ENCODE results near the gene ESPNL.
"Not testable (repeated sequence)": the region's sequence is repeated elsewhere in the genome, so short reads cannot be mapped to it uniquely, and the experiment has no call there.

Gene ESPNL, protein sequence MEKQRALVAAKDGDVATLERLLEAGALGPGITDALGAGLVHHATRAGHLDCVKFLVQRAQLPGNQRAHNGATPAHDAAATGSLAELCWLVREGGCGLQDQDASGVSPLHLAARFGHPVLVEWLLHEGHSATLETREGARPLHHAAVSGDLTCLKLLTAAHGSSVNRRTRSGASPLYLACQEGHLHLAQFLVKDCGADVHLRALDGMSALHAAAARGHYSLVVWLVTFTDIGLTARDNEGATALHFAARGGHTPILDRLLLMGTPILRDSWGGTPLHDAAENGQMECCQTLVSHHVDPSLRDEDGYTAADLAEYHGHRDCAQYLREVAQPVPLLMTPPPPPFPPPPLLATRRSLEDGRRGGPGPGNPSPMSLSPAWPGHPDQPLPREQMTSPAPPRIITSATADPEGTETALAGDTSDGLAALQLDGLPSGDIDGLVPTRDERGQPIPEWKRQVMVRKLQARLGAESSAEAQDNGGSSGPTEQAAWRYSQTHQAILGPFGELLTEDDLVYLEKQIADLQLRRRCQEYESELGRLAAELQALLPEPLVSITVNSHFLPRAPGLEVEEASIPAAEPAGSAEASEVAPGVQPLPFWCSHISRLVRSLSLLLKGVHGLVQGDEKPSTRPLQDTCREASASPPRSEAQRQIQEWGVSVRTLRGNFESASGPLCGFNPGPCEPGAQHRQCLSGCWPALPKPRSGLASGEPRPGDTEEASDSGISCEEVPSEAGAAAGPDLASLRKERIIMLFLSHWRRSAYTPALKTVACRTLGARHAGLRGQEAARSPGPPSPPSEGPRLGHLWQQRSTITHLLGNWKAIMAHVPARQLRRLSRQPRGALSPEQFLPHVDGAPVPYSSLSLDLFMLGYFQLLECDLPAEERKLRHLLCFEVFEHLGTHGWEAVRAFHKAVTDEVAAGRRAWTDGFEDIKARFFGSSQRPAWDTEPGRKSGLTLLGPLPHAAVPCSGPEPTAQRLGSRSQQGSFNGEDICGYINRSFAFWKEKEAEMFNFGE

GRCh38 chr2:238100049-238100820 is at the start of gene ESPNL:
Gene ESPNL, plus strand, starts transcription at chr2:238100340. Its CDS starts 80 bp downstream, at chr2:238100420.
- in situ Hi-C loops (cut with MboI; ENCODE audit: low sequenced_read_pairs), result loop anchor here (25.0 kb wide), 1 partner anchor 238 kb away; the partner anchor contains the start of gene RAMP1

GRCh38 chr2:238053191-238053776 is 46.9 kb upstream of the ESPNL start:
- in situ Hi-C loops (cut with MboI; ENCODE audit: low sequenced_read_pairs), result no loop called here

- in situ Hi-C loops (cut with MboI; ENCODE audit: low sequenced_read_pairs), result no loop called here
Measured at GRCh38 chr2:238055841-238056240, 44.3 kb upstream of the ESPNL start.

DNA sequence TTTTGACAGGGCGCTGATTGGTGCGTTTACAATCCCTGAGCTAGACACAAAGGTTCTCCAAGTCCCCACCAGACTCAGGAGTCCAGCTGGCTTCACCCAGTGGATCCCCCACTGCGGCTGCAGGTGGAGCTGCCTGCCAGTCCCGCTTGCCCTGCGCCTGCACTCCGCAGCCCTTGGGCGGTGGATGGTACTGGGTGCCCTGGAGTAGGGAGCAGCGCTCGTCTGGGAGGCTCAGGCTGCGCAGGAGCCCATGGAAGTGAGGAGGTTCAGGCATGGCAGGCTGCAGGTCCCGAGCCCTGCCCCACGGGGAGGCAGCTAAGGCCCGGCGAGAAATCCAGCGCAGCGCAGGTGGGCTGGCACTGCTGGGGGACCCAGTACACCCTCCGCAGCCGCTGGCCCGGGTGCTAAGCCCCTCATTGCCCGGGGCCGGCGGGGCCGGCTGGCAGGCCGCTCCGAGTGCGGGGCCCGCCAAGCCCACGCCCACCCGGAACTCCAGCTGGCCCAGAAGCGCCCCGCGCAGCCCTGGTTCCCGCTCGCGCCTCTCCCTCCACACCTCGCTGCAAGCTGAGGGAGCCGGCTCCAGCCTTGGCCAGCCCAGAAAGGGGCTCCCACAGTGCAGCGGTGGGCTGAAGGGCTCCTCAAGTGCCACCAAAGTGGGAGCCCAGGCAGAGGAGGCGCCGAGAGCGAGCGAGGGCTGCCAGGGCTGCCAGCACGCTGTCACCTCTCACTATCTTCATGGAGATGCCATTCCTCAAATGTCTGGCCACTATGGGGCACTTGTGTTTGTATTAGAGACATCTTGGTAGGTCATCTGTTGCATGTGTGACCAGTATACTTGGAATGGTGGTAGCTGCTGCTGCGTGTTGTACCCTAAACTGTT is 42.2 kb upstream of the ESPNL start:
- in situ Hi-C loops (cut with MboI; ENCODE audit: low sequenced_read_pairs), result not testable (repeated sequence)

DNA sequence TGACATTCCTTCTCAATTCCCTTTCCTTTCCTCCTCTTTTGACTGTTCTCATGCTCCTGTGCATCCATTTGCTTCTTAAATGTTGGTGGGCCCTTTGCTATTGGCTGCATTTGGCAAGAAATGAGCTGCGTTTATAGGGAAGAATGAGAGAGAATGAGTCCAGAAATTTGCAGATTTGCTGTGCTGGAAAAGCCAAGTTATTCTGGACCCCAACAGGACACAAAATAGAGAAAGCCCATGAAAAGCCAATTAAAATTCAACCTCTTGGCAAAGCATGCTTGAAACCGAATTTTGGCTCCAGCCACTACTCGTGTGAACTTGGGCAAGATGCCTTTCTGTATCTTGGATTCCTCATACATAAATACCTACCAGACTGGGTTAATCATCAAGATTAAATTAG is 40.6 kb upstream of the ESPNL start:
- in situ Hi-C loops (cut with MboI; ENCODE audit: low sequenced_read_pairs), result no loop called here

GRCh38 chr2:238060096-238060541 is 40.0 kb upstream of the ESPNL start:
- in situ Hi-C loops (cut with MboI; ENCODE audit: low sequenced_read_pairs), result no loop called here

- in situ Hi-C loops (cut with MboI; ENCODE audit: low sequenced_read_pairs), result no loop called here
Measured at GRCh38 chr2:238060542-238061314, 39.4 kb upstream of the ESPNL start, which contains the start of gene SCLY. Gene SCLY, plus strand, starts transcription at chr2:238061001. Its CDS starts 54 bp downstream, at chr2:238061055.

DNA sequence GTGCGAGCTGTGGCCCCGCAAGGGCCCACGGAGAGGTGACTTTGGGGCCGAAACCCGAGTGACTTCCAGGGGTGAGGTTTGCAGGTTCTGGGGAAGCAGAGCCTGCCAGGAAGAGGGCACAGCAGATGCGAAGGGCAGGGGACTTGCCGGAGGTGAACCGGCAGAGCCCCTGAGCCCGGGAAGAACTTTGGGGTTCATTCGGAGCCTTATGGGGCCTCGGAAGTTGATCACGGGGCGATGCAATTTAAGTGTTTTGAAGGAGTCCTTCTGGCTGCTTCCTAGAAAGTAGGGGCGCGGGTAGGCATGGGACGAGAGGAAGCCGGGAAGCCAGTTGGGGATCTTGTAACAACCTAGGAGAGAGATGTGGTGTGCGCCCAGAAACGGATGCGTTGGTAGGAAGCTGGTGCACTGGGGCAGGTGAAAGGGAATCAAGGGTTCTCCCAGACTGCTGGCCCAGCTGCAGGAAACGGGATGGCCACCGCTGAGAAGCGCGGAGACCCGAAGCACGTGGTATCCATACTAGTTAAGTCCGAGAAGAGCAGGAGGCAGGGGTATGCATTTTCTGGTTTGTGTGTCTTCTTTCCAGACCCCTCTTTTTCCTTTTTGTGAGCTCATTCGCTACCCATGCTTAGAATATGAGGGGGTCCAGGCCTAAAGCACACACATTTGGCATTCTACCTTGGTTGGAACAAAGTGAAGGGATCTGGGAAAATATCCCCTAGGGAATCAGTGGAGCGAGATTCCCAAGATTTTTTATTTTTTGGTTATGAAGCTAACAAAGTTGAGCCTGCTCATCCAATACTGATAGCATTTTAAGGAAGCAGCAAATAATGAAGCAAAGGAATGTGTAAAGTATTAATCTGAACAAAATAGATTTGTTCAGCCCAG is 38.6 kb upstream of the ESPNL start:
- in situ Hi-C loops (cut with MboI; ENCODE audit: low sequenced_read_pairs), result no loop called here

DNA sequence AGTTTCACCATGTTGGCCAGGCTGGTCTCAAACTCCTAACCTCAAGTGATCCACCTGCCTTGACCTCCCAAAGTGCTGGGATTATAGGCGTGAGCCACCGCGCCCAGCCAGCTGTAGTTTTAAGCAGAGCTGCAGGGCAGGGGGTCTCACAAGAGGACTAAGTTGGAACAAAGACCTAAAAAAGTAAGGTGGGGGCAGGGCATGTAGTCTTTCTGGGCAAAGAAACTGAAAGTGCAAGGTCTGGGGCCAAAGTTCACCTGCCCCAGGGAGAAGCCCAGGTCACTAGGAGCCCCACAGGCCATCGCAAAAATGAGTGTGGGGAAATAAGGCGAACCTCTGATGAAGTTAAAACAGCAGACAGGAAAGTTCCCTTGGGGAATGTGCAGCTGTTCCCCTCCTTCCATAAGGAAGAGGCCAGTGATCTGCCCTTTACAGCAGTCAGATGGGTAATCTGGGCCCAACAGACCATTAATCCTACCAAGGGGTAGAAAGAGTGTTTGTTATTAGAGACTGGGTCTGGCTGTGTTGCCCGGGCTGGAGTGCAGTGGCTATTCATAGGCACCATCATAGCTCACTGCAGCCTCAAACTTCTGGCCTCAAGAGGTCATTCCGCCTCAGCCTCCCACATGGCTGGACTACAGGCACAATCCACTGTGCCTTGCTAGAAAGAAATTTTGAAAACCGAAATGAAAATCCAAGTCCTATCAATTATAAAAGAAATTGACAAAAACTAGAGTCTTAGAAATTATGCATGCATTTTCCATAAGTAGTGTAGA is 36.5 kb upstream of the ESPNL start:
- in situ Hi-C loops (cut with MboI; ENCODE audit: low sequenced_read_pairs), result no loop called here

DNA sequence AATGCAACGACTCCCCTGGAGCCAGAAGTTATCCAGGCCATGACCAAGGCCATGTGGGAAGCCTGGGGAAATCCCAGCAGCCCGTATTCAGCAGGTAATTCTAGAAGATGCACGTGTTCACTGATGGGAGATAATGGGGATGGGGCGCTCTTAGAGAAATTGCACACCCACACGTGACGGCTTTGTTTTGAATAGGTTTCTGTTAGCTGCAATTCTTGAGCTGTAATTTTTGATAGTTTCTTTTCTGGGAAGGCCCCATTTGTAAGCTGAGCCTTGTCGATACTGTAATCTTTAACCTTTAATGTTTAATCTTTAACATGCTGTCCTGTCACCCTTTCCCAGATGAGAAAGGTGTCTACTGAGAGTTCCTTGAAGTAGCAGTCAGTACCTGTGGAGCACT is 35.8 kb upstream of the ESPNL start:
- in situ Hi-C loops (cut with MboI; ENCODE audit: low sequenced_read_pairs), result no loop called here

DNA sequence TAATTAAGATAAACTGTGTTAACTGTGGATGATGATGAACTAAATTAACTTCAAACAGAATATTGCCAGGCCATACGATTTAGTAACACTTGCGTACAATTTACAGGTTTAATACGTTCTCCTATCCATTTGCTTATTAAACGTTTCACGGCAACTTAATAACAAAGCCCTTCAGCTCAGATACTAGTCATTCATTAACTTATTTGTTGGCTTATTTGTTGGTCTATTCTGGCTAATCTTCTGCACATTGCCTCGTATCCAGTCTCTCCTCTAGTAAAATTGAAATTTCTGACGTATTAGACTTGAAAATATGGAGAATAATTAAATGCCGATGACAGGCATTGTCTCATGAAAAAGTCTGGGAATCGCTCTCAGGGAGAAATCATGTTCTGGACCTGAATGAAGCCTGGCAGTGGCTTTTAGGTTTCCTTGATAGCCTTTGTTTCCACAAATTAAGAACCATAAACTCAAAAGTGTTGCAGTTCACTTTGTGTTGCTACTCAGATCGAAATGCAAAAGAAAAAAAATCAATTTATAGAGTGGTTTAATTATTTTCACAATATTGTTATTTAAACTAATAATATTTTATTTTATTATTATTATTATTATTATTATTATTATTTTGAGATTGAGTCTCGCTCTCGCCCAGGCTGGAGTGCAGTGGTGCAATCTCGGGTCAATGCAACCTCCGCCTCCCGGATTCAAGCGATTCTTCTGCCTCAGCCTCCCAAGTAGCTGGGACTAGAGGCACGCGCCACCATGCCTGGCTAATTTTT is 34.9 kb upstream of the ESPNL start:
- in situ Hi-C loops (cut with MboI; ENCODE audit: low sequenced_read_pairs), result no loop called here

DNA sequence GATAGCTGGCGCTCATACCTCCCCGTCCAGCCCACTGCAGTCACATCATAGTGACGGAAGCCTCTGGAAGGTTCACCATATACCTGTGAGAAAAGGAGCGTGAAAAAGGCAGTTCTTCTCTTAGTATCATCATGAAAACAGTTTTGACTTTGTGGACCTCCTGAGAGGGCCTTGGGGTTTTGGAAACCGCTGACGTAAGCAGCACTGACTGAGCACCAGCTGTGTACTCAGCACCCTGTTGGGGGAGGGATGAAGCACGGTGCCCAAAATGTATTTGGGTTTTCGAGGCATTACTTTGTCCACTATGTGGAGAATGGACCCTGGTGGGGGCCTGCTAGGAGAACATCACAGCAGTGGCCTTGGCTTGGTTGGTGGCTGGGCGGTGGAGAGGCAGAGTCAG is 33.9 kb upstream of the ESPNL start:
- in situ Hi-C loops (cut with MboI; ENCODE audit: low sequenced_read_pairs), result no loop called here

DNA sequence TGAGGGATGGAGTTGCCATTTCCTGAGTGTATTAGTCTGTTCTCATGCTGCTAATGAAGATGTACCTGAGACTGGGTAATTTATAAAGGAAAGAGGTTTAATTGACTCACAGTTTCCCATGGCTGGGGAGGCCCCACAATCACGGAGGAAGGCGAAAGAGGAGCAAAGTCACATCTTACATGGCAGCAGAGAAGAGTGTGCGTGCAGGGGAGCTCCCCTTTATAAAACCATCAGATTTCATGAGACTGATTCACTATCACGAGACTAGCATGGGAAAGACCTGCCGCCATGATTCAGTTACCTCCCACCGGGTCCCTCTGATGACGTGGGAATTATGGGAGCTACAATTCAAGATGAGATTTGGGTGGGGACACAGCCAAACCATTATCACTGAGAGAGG is 33.4 kb upstream of the ESPNL start:
- in situ Hi-C loops (cut with MboI; ENCODE audit: low sequenced_read_pairs), result not testable (repeated sequence)

- in situ Hi-C loops (cut with MboI; ENCODE audit: low sequenced_read_pairs), result no loop called here
Measured at GRCh38 chr2:238067939-238068338, 32.2 kb upstream of the ESPNL start.

DNA sequence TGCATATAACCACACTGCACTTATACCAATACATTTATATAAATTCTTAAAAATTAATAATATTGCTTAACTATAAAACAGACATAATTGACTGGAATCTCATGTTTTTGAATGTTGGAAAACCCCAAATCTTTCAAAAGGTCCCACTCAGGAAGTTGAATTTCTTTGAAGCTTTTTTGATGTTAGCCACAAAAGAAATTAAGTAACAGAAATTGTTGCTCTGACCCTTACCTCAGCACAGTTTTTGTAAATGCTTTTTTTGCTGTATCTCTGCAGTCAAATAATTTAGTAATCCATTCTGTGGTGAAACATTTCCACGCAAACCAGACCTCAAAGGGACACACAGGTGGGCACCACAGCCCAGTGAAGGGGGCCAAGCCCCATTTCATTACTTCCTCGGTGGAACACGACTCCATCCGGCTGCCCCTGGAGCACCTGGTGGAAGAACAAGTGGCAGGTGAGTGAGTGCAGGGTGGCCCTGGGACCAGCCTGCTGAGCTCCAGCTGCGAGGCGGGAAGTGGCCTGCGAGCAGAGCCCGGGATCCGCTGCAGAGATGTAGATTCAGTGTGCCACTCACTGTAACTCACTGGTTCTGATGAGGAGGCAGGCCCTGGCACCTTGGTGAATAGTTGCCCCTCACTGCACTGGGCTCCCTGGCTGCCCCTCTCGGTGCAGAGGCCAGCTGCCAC is 31.0 kb upstream of the ESPNL start:
- in situ Hi-C loops (cut with MboI; ENCODE audit: low sequenced_read_pairs), result no loop called here

All from HL-60/S4 (cell line).